IMR-90 (cell line): ENCODE results near the gene GHR. TPM values are rescaled to one million over a fixed set of nuclear protein-coding genes. Genes with fewer than 3 reads are reported as not detected.

Experiments used
- ATAC-seq: fragments of 200-7000 bp; cut with Tn5 transposase; 2 replicates; pipeline ENCODE4 v1.9.1; 2020; ENCODE audit warnings: low read depth, mild to moderate bottlenecking, moderate library complexity
- BruUV-seq: library from RNA; stranded (reverse); fragments of 400-500 nt; replicated peaks from 2 replicates; lab custom pipeline; 2021; lab: Mats Ljungman, UMichigan
- CTCF ChIA-PET: fragments of 300-600 bp; formaldehyde crosslinking; extraction: SDS; loops from one replicate; lab custom pipeline; 2021; ENCODE audit warnings: antibody characterized with exemption; lab: Yijun Ruan, JAX
- POLR2A ChIA-PET: fragments of 300-600 bp; sonication (Branson Sonifier 250); formaldehyde crosslinking; loops from one replicate; lab custom pipeline; 2022; ENCODE audit warnings: antibody characterized with exemption; ENCODE audit not compliant: unreplicated experiment; lab: Charles Lee
- DNase-seq: peaks from one replicate; pipeline ENCODE4 v3.0.0; 2013
- H2AFZ ChIP-seq: replicated peaks from 2 replicates; pipeline ENCODE3; 2013; ENCODE audit warnings: low read length, mild to moderate bottlenecking; ENCODE audit not compliant: poor library complexity
- H2AK5ac ChIP-seq: 2 replicates; pipeline ENCODE4 v1.6.1; 2013; ENCODE audit warnings: low read depth, low read length, inconsistent platforms
- H2AK9ac ChIP-seq: replicated peaks from 2 replicates; pipeline ENCODE3; 2013; ENCODE audit warnings: mild to moderate bottlenecking, low read depth, low read length, moderate library complexity; ENCODE audit not compliant: poor library complexity
- H2BK120ac ChIP-seq: 2 replicates; pipeline ENCODE4 v1.6.1; 2013; ENCODE audit warnings: low read depth, low read length, inconsistent platforms
- H2BK15ac ChIP-seq: 3 replicates; pipeline ENCODE4 v1.6.1; 2013; ENCODE audit warnings: low read depth, low read length, inconsistent platforms
- H2BK20ac ChIP-seq: 2 replicates; pipeline ENCODE4 v1.6.1; 2013; ENCODE audit warnings: low read depth, mild to moderate bottlenecking, inconsistent platforms, low read length, moderate library complexity
- H2BK5ac ChIP-seq: 2 replicates; pipeline ENCODE4 v1.6.1; 2013; ENCODE audit warnings: mild to moderate bottlenecking, low read depth, low read length, inconsistent platforms; ENCODE audit not compliant: poor library complexity, severe bottlenecking
- H3K14ac ChIP-seq: replicated peaks from 2 replicates; pipeline ENCODE4 v1.6.1; 2013; ENCODE audit warnings: low read depth, low read length, inconsistent platforms
- H3K18ac ChIP-seq: 2 replicates; pipeline ENCODE4 v1.6.1; 2013; ENCODE audit warnings: low read depth, low read length, control low read depth
- H3K23ac ChIP-seq: 2 replicates; pipeline ENCODE4 v1.6.1; 2013; ENCODE audit warnings: low read depth, low read length, inconsistent platforms
- H3K27ac ChIP-seq: 2 replicates; pipeline ENCODE4 v1.5.1; 2013; ENCODE audit warnings: mild to moderate bottlenecking, control low read depth, low read length; ENCODE audit not compliant: insufficient read depth
- H3K27me3 ChIP-seq: 2 replicates; pipeline ENCODE4 v1.6.1; 2013; ENCODE audit warnings: low read length; ENCODE audit not compliant: control insufficient read depth, insufficient read depth
- H3K36me3 ChIP-seq: 2 replicates; pipeline ENCODE4 v1.6.1; 2013; ENCODE audit warnings: low read length, mixed read lengths; ENCODE audit not compliant: control insufficient read depth, insufficient read depth
- H3K4ac ChIP-seq: 2 replicates; pipeline ENCODE4 v1.6.1; 2013; ENCODE audit warnings: low read depth, low read length, inconsistent platforms
- H3K4me1 ChIP-seq: 2 replicates; pipeline ENCODE4 v1.6.1; 2013; ENCODE audit warnings: low read length, mixed read lengths; ENCODE audit not compliant: control insufficient read depth, insufficient read depth
- H3K4me2 ChIP-seq: 2 replicates; pipeline ENCODE4 v1.6.1; 2013; ENCODE audit warnings: low read depth, mild to moderate bottlenecking, control low read depth, low read length, moderate library complexity
- H3K4me3 ChIP-seq: 2 replicates; pipeline ENCODE4 v1.5.1; 2013; ENCODE audit warnings: low read depth, mild to moderate bottlenecking, control low read depth, low read length, moderate library complexity; ENCODE audit not compliant: insufficient read depth
- H3K56ac ChIP-seq: 2 replicates; pipeline ENCODE4 v1.6.1; 2013; ENCODE audit warnings: low read length, inconsistent platforms; ENCODE audit not compliant: insufficient read depth; ENCODE audit errors: extremely low read depth
- H3K79me1 ChIP-seq, 2 experiments: 2 replicates each; pipeline ENCODE4 v1.6.1; 2013; ENCODE audit warnings: low read length in 2 of 2, inconsistent platforms in 1 of 2, low read depth in 1 of 2
- H3K9ac ChIP-seq: 2 replicates; pipeline ENCODE4 v1.6.1; 2013; ENCODE audit warnings: low read depth, low read length, control low read depth
- H3K9me1 ChIP-seq: 2 replicates; pipeline ENCODE4 v1.6.1; 2013; ENCODE audit warnings: low read length, inconsistent platforms; ENCODE audit not compliant: insufficient read depth
- H3K9me3 ChIP-seq: 2 replicates; pipeline ENCODE4 v1.6.1; 2013; ENCODE audit warnings: low read length; ENCODE audit not compliant: control insufficient read depth, insufficient read depth
- H4K20me1 ChIP-seq: 2 replicates; pipeline ENCODE4 v1.6.1; 2013; ENCODE audit warnings: low read length, inconsistent platforms; ENCODE audit not compliant: insufficient read depth
- H4K5ac ChIP-seq: 2 replicates; pipeline ENCODE4 v1.6.1; 2013; ENCODE audit warnings: mild to moderate bottlenecking, low read depth, low read length, control low read depth
- H4K8ac ChIP-seq, 2 experiments: 2 replicates each; pipeline ENCODE4 v1.6.1; 2013; ENCODE audit warnings: low read depth in 2 of 2, low read length in 2 of 2, control low read depth in 1 of 2, inconsistent platforms in 1 of 2
- H4K91ac ChIP-seq: 2 replicates; pipeline ENCODE4 v1.6.1; 2013; ENCODE audit warnings: low read depth, low read length, inconsistent platforms; ENCODE audit not compliant: insufficient read depth
- CHD1 ChIP-seq: IDR thresholded peaks from 2 replicates; pipeline ENCODE4 v1.6.1; 2012; ENCODE audit warnings: low read depth, low read length, improper control_type of control experiment
- CTCF ChIP-seq: conservative IDR thresholded peaks from 2 replicates; pipeline ENCODE4 v1.5.1; 2012; ENCODE audit warnings: mild to moderate bottlenecking, low read depth, low read length, improper control_type of control experiment
- MAZ ChIP-seq: IDR thresholded peaks from 2 replicates; pipeline ENCODE4 v1.6.1; 2012; ENCODE audit warnings: low read depth, mild to moderate bottlenecking, low read length, improper control_type of control experiment, moderate library complexity, borderline replicate concordance
- WGBS, 2 experiments: methylation state at CpG; one replicate each; pipeline versions ENCODE4 v1.1.5 to v1.1.7; 2013; ENCODE audit warnings: missing lambda C conversion rate in 2 of 2; ENCODE audit not compliant: insufficient read length in 1 of 2; ENCODE audit errors: extremely low coverage in 2 of 2; 5-methylcytosine and 5-hydroxymethylcytosine counted together
- dilution Hi-C: fragments of 300-500 bp; cut with HindIII; formaldehyde crosslinking; loops from one replicate; pipeline ENCODE4 v1.14.3; 2018; ENCODE audit warnings: low sequenced_read_pairs; ENCODE audit not compliant: unreplicated experiment
- in situ Hi-C: fragments of 300-500 bp; cut with MboI; formaldehyde crosslinking; loops from 3 replicates; pipeline ENCODE4 v1.14.3; 2019; ENCODE audit warnings: low sequenced_read_pairs, inconsistent platforms, mixed read lengths
- intact Hi-C: fragments of 100-400 bp; cut with micrococcal nuclease; formaldehyde crosslinking; loops from 2 replicates; pipeline ENCODE4 v1.10.0; 2022
- polyA plus RNA-seq, 3 experiments: library from polyadenylated mRNA; depleted of rRNA; stranded (reverse); fragments of >200 nt; gene quantifications; 2 replicates each; pipeline ENCODE4 v1.2.3, GENCODE V29; 2012; ENCODE audit warnings: low replicate concordance in 1 of 3
- total RNA-seq: library from RNA; depleted of rRNA; stranded (reverse); fragments of >200 nt; gene quantifications from 2 replicates; pipeline ENCODE4 v1.2.3, GENCODE V29; 2012

GHR gene
- total and polyA plus RNA-seq, 2 of the 4 experiments (the other 2 are of a cell fraction): 0.36 to 1.1 TPM

DNA sequence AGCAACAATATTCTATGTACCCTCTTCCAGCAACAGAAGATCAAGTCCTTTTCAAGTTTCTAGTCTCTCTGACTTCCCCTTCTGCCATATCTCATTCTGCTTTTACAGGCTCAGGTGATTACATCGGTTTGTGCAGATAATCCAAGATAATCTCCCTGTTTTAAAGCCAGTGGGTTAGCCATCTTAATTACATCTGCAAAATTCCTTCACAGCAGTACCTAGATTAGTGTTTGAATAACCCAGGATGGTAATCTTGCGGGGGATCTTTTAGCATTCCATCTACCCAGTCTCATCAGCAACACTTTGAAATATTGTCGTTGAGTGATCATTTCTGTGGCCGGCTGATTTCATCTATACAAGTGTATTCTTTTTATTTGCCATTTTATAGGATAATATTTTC lies 130.2 kb downstream of the GHR start:
- in situ Hi-C loops (no loop called here), intact Hi-C loops (no loop called here), dilution Hi-C loops (no loop called here)
- no peak overlapping the region for H3K23ac ChIP-seq
- H4K8ac ChIP-seq: no peak overlapping the region
- WGBS, 2 experiments: no CpG with 5 or more reads among the region's 4 CpGs
- no peak overlapping the region for H4K5ac ChIP-seq
- no peaks in the 10 kb centered on the region for H3K79me1 ChIP-seq
- H3K9ac ChIP-seq: no peak overlapping the region
- no peaks in the 10 kb centered on the region for H3K4me1 ChIP-seq
- H2BK15ac ChIP-seq: no peak overlapping the region
- no peak overlapping the region for H4K91ac ChIP-seq
- no peak overlapping the region for H3K56ac ChIP-seq
- no peak overlapping the region for H3K4ac ChIP-seq
- ChIA-PET CTCF (no interaction called here), POLR2A (no interaction called here)
- H2BK5ac ChIP-seq: no peak overlapping the region
- no peak overlapping the region for H3K18ac ChIP-seq
- H3K27ac ChIP-seq: no peak overlapping the region
- TF ChIP-seq CHD1: no peak
- no peak for TF ChIP-seq CTCF
- no peak for TF ChIP-seq MAZ
- H4K20me1 ChIP-seq: no peaks in the 10 kb centered on the region
- no peaks in the 10 kb centered on the region for H3K9me3 ChIP-seq
- no peaks in the 10 kb centered on the region for H3K27me3 ChIP-seq
- H3K14ac ChIP-seq: no peak overlapping the region
- ATAC-seq (no peak), DNase-seq (no peak)
- H2AFZ ChIP-seq: no peak overlapping the region
- no peak overlapping the region for H2AK5ac ChIP-seq
- no peak overlapping the region for H2BK120ac ChIP-seq
- no peaks in the 10 kb centered on the region for H3K36me3 ChIP-seq
- no peak overlapping the region for H2AK9ac ChIP-seq
- BruUV-seq: no TSS peak
- H3K4me2 ChIP-seq: no peak overlapping the region
- H2BK20ac ChIP-seq: no peak overlapping the region
- no peaks in the 10 kb centered on the region for H3K9me1 ChIP-seq
- no peak overlapping the region for H3K4me3 ChIP-seq
